Upper lobe of left lung (tissue), 6 donors: ENCODE data around the gene DST. TPM values are rescaled to one million over a fixed set of nuclear protein-coding genes. Genes with fewer than 3 reads are reported as not detected.

Source experiments
- ATAC-seq, 2 donors: fragments of 200-7000 bp; cut with Tn5 transposase; one replicate each; pipeline ENCODE4 v1.9.1; 2022; ENCODE audit warnings: mild to moderate bottlenecking in 2 of 2, moderate library complexity in 2 of 2; ENCODE audit not compliant: low FRiP score in 2 of 2
- DNase-seq, 2 donors: peaks; one replicate each; pipeline ENCODE4 v3.0.0-alpha.2; 2019 to 2020
- H3K27ac ChIP-seq, 4 donors: fragments of 200-600 bp; sonication (generic); one replicate each; pipeline ENCODE4 v1.5.1; 2016 to 2019
- H3K27me3 ChIP-seq, 4 donors: fragments of 200-600 bp; sonication (generic); one replicate each; pipeline ENCODE4 v1.5.1; 2017 to 2019
- H3K36me3 ChIP-seq, 4 donors: fragments of 200-600 bp; sonication (generic); one replicate each; pipeline ENCODE4 v1.5.1; 2016 to 2019
- H3K4me1 ChIP-seq, 4 donors: fragments of 200-600 bp; sonication (generic); one replicate each; pipeline ENCODE4 v1.5.1; 2018 to 2019
- H3K4me3 ChIP-seq, 4 donors: fragments of 200-600 bp; sonication (generic); one replicate each; pipeline ENCODE4 v1.5.1; 2017 to 2019; ENCODE audit warnings: mild to moderate bottlenecking in 2 of 4, moderate library complexity in 1 of 4
- H3K9me3 ChIP-seq, 4 donors: fragments of 200-600 bp; sonication (generic); one replicate each; pipeline ENCODE4 v1.5.1; 2018 to 2019
- CTCF ChIP-seq, 6 experiments: fragments of 450-650 bp in 4 of 6; fragments of 200-600 bp in 2 of 6; sonication (generic) in 2 of 6; IDR thresholded peaks; one replicate each; pipeline ENCODE4 v1.5.1; 2016 to 2019; ENCODE audit warnings: antibody characterized with exemption in 6 of 6
- EP300 ChIP-seq, 4 donors: sonication (generic); formaldehyde crosslinking; IDR thresholded peaks; one replicate each; pipeline ENCODE4 v1.5.1; 2017; ENCODE audit warnings: antibody characterized with exemption in 4 of 4, control low read depth in 2 of 4
- POLR2A ChIP-seq, 4 donors: fragments of 450-650 bp; IDR thresholded peaks; one replicate each; pipeline ENCODE4 v1.5.1; 2016 to 2017; ENCODE audit warnings: antibody characterized with exemption in 4 of 4, mild to moderate bottlenecking in 2 of 4
- POLR2AphosphoS5 ChIP-seq, 2 donors: sonication (generic); formaldehyde crosslinking; IDR thresholded peaks; one replicate each; pipeline ENCODE4 v1.5.1; 2017; ENCODE audit warnings: antibody characterized with exemption in 2 of 2
- WGBS, 2 donors: methylation state at CpG; one replicate each; pipeline ENCODE4 v1.1.5; 2017 to 2018; 5-methylcytosine and 5-hydroxymethylcytosine counted together
- total RNA-seq, 6 donors: library from RNA; depleted of rRNA in 4 of 6; stranded (reverse); fragments of >200 nt in 4 of 6; gene quantifications; one replicate each; pipeline versions ENCODE4 v1.1.0 to v1.2.1, GENCODE V29; 2016 to 2021
- donor health status: DM: no; HTN: no; CAD: no; lungs with moderate emphysema.
- donor health status: DM: no; HTN: yes; CAD: no; lungs with severe emphysema.

DST gene
- total RNA-seq, 6 donors from 2014 or later, result 241 to 477 (median 341) TPM

GRCh38 chr6:56524891-56525703 lies 117.6 kb downstream of the DST start:
- Histone ChIP-seq H3K36me3 (peaks cover 0 to 41% (median 3%) of the 10 kb centered on the region in 4 donors), H3K4me1 (peaks cover 0 to 34% (median 10%) of the 10 kb centered on the region in 4 donors), H3K4me3 (no peak overlapping the region), H3K27ac (peak overlapping the region; percentile 32 to 58 (median 40)), H3K27me3 (no peaks in the 10 kb centered on the region), H3K9me3 (no peaks in the 10 kb centered on the region)
- ATAC-seq (peak in 1 of 2 donors; percentile 89), DNase-seq (no peak)
- 73 to 74% methylated on average over 4 of the region's 4 CpGs for WGBS, 2 donors
- no peak for TF ChIP-seq POLR2AphosphoS5 (IDR thresholded peaks at IDR 0.05)

GRCh38 chr6:56522495-56523270 lies 120.0 kb downstream of the DST start:
- H3K4me3 ChIP-seq, result no peak overlapping the region
- no peak for DNase-seq
- peak overlapping the region in 1 of 4 donors; percentile 32 for H3K27ac ChIP-seq
- no peaks in the 10 kb centered on the region for H3K9me3 ChIP-seq
- H3K4me1 ChIP-seq, result peaks cover 0 to 34% (median 10%) of the 10 kb centered on the region in 4 donors
- no peak for TF ChIP-seq CTCF (IDR thresholded peaks at IDR 0.05)
- no peak for TF ChIP-seq POLR2A (IDR thresholded peaks at IDR 0.05)
- no peak for TF ChIP-seq POLR2AphosphoS5 (IDR thresholded peaks at IDR 0.05)
- 86 to 88% methylated on average over 3 of the region's 3 CpGs for WGBS, 2 donors
- no peak for ATAC-seq
- no peaks in the 10 kb centered on the region for H3K27me3 ChIP-seq
- H3K36me3 ChIP-seq, result peaks cover 0 to 35% (median 3%) of the 10 kb centered on the region in 4 donors

GRCh38 chr6:56521976-56522375 lies 120.7 kb downstream of the DST start:
- Histone ChIP-seq H3K27me3 (no peaks in the 10 kb centered on the region), H3K4me1 (peaks cover 0 to 28% (median 10%) of the 10 kb centered on the region in 4 donors), H3K36me3 (peaks cover 0 to 34% (median 3%) of the 10 kb centered on the region in 4 donors), H3K27ac (peak overlapping the region in 2 of 4 donors; percentile 32 to 55), H3K9me3 (no peaks in the 10 kb centered on the region), H3K4me3 (no peak overlapping the region)
- TF ChIP-seq CTCF (IDR thresholded peaks at IDR 0.05) (no peak), EP300 (IDR thresholded peaks at IDR 0.05) (no peak), POLR2AphosphoS5 (IDR thresholded peaks at IDR 0.05) (no peak), POLR2A (IDR thresholded peaks at IDR 0.05) (no peak)
- ATAC-seq (no peak), DNase-seq (no peak)
- 53 to 55% methylated on average over 2 of the region's 2 CpGs for WGBS, 2 donors

- Histone ChIP-seq H3K27me3 (no peaks in the 10 kb centered on the region), H3K4me3 (no peak overlapping the region), H3K36me3 (peaks cover 0 to 36% (median 3%) of the 10 kb centered on the region in 4 donors), H3K27ac (peak overlapping the region in 2 of 4 donors; percentile 32 to 55), H3K9me3 (no peaks in the 10 kb centered on the region), H3K4me1 (peaks cover 0 to 29% (median 10%) of the 10 kb centered on the region in 4 donors)
- DNase-seq (no peak), ATAC-seq (no peak)
- 45 to 69% methylated on average over 2 of the region's 2 CpGs for WGBS, 2 donors
- TF ChIP-seq CTCF (IDR thresholded peaks at IDR 0.05), result no peak
- TF ChIP-seq POLR2AphosphoS5 (IDR thresholded peaks at IDR 0.05), result no peak
- no peak for TF ChIP-seq EP300 (IDR thresholded peaks at IDR 0.05)
- TF ChIP-seq POLR2A (IDR thresholded peaks at IDR 0.05), result no peak
These were observed 121.2 kb downstream of the DST start for GRCh38 chr6:56521454-56521853.

DNA sequence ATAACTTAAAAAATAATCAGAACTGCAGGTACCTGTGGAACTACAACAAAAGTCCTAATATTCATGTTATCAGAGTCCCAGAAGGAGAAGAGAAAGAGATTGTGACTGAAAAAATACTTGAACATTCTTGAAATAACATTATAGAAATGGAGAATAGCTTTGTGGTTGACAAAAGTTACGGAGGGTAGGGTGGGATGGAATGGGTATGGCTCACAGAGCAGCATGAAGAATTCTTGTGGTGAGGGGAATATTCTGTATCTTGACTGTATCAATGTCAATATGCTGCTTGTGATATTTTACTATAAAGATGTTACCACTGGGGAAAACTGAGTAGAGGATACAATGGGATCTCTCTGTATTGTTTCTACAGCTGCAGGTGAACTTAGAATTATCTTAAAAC lies 122.5 kb downstream of the DST start:
- WGBS, 2 donors, result 89 to 96% methylated on average over 1 of the region's 1 CpG
- ATAC-seq (no peak), DNase-seq (no peak)
- Histone ChIP-seq H3K9me3 (no peaks in the 10 kb centered on the region), H3K27me3 (no peaks in the 10 kb centered on the region), H3K4me1 (peaks cover 0 to 23% (median 2%) of the 10 kb centered on the region in 4 donors), H3K27ac (peak overlapping the region in 1 of 4 donors; percentile 37), H3K36me3 (peaks cover 0 to 37% (median 0%) of the 10 kb centered on the region in 4 donors), H3K4me3 (no peak overlapping the region)
- TF ChIP-seq POLR2A (IDR thresholded peaks at IDR 0.05), result no peak
- TF ChIP-seq POLR2AphosphoS5 (IDR thresholded peaks at IDR 0.05), result no peak
- TF ChIP-seq CTCF (IDR thresholded peaks at IDR 0.05), result no peak
- no peak for TF ChIP-seq EP300 (IDR thresholded peaks at IDR 0.05)
